Natural killer cell (primary cell): Measurements from ENCODE around the gene AOC2. TPM values are rescaled to one million over a fixed set of nuclear protein-coding genes. Genes with fewer than 3 reads are reported as not detected.

Source experiments
- ATAC-seq, 3 donors: fragments of 150-1000 bp in 2 of 3; fragments of 200-7000 bp in 1 of 3; cut with Tn5 transposase; 1 replicate in 1 of 3; 2 replicates in 2 of 3; pipeline ENCODE4 v1.10.0; 2021; ENCODE audit warnings: mild to moderate bottlenecking in 2 of 3, moderate library complexity in 2 of 3
- DNase-seq, 2 donors: peaks; one replicate each; pipeline versions ENCODE4 v3.0.0 to v3.0.0-alpha.2; 2013 to 2021; ENCODE audit warnings: mixed read lengths in 1 of 2
- H3K27ac ChIP-seq: one replicate; pipeline ENCODE4 v1.5.1; 2013; ENCODE audit warnings: mild to moderate bottlenecking, low read length
- H3K27me3 ChIP-seq: one replicate; pipeline ENCODE4 v1.6.1; 2013; ENCODE audit warnings: low read length; ENCODE audit not compliant: control insufficient read depth, insufficient read depth
- H3K36me3 ChIP-seq: one replicate; pipeline ENCODE4 v1.6.1; 2013; ENCODE audit warnings: low read length; ENCODE audit not compliant: control insufficient read depth, insufficient read depth
- H3K4me1 ChIP-seq: one replicate; pipeline ENCODE4 v1.6.1; 2013; ENCODE audit warnings: low read length; ENCODE audit not compliant: control insufficient read depth, insufficient read depth
- H3K4me3 ChIP-seq: one replicate; pipeline ENCODE4 v1.5.1; 2013; ENCODE audit warnings: low read length
- H3K9me3 ChIP-seq: one replicate; pipeline ENCODE4 v1.6.1; 2013; ENCODE audit warnings: low read length; ENCODE audit not compliant: control insufficient read depth, insufficient read depth
- H3K27ac Mint-ChIP-seq, 2 donors: one replicate each; pipeline ENCODE4 v1.8.0; 2022; ENCODE audit warnings: mild to moderate bottlenecking in 2 of 2, mixed read lengths in 2 of 2, moderate library complexity in 1 of 2
- H3K27me3 Mint-ChIP-seq, 2 donors: one replicate each; pipeline ENCODE4 v1.8.0; 2022; ENCODE audit warnings: low read depth in 2 of 2, mixed read lengths in 2 of 2
- H3K36me3 Mint-ChIP-seq: one replicate; pipeline ENCODE4 v1.8.0; 2022; ENCODE audit warnings: mixed read lengths
- H3K4me1 Mint-ChIP-seq, 2 donors: one replicate each; pipeline ENCODE4 v1.8.0; 2022; ENCODE audit warnings: mixed read lengths in 2 of 2
- H3K4me3 Mint-ChIP-seq: one replicate; pipeline ENCODE4 v1.8.0; 2022; ENCODE audit warnings: mild to moderate bottlenecking, moderate library complexity, mixed read lengths
- H3K9me3 Mint-ChIP-seq, 2 donors: one replicate each; pipeline ENCODE4 v1.8.0; 2022; ENCODE audit warnings: mixed read lengths in 2 of 2
- CTCF ChIP-seq: fragments of 200-600 bp; IDR thresholded peaks from one replicate; pipeline ENCODE4 v1.8.0; 2022; ENCODE audit warnings: antibody characterized with exemption
- WGBS: methylation state at CpG from one replicate; pipeline ENCODE4 v1.1.7; 2013; ENCODE audit warnings: missing lambda C conversion rate; ENCODE audit not compliant: insufficient coverage; 5-methylcytosine and 5-hydroxymethylcytosine counted together
- intact Hi-C: fragments of 100-400 bp; cut with micrococcal nuclease; formaldehyde crosslinking; loops from one replicate; pipeline ENCODE4 v1.14.2; 2022
- total RNA-seq, 4 donors: library from RNA; stranded (reverse); fragments of 120-200 nt in 1 of 4; gene quantifications; one replicate each; pipeline versions ENCODE4 v1.2.3 to v1.2.4, GENCODE V29; 2013 to 2022

Gene AOC2
- total RNA-seq, 3 donors from 2014 or later (not counting 1 experiment from before 2014, with no cell fraction given), result 3.0 to 3.9 (median 3.5) TPM

GRCh38 chr17:42818379-42818778, 26.0 kb upstream of the AOC2 start:
- Mint-ChIP-seq H3K9me3 (no peaks in the 10 kb centered on the region), H3K4me3 (no peak overlapping the region), H3K27me3 (no peaks in the 10 kb centered on the region), H3K27ac (no peak overlapping the region), H3K36me3 (no peaks in the 10 kb centered on the region), H3K4me1 (peaks cover 8 to 14% of the 10 kb centered on the region in 2 donors)
- Histone ChIP-seq H3K27me3 (no peaks in the 10 kb centered on the region), H3K36me3 (peaks cover 68% of the 10 kb centered on the region), H3K27ac (no peak overlapping the region), H3K4me1 (peaks cover 7% of the 10 kb centered on the region), H3K9me3 (no peaks in the 10 kb centered on the region), H3K4me3 (no peak overlapping the region)
- WGBS, result 97% methylated on average over 5 of the region's 5 CpGs
- ATAC-seq, result no peak
- TF ChIP-seq CTCF, result no peak
- DNase-seq, result no peak
- intact Hi-C loops, result no loop called here

GRCh38 chr17:42819939-42820535, 24.3 kb upstream of the AOC2 start:
- Mint-ChIP-seq H3K27ac (peak overlapping the region in 1 of 2 donors; percentile 51), H3K4me1 (peaks cover 19 to 26% of the 10 kb centered on the region in 2 donors), H3K4me3 (no peak overlapping the region), H3K9me3 (no peaks in the 10 kb centered on the region), H3K36me3 (no peaks in the 10 kb centered on the region), H3K27me3 (no peaks in the 10 kb centered on the region)
- H3K27me3 ChIP-seq, result no peaks in the 10 kb centered on the region
- 41% methylated on average over 2 of the region's 2 CpGs for WGBS
- no peak overlapping the region for H3K4me3 ChIP-seq
- TF ChIP-seq CTCF, result peak; percentile 73
- intact Hi-C loops, result no loop called here
- peak in 1 of 3 donors; percentile 21 for ATAC-seq
- peaks cover 51% of the 10 kb centered on the region for H3K36me3 ChIP-seq
- peak; percentile 52 to 77 for DNase-seq
- no peak overlapping the region for H3K27ac ChIP-seq
- H3K4me1 ChIP-seq, result peaks cover 18% of the 10 kb centered on the region
- H3K9me3 ChIP-seq, result no peaks in the 10 kb centered on the region

GRCh38 chr17:42821176-42821575, 23.2 kb upstream of the AOC2 start:
- H3K27ac ChIP-seq, result no peak overlapping the region
- H3K4me1 Mint-ChIP-seq, result peaks cover 19 to 26% of the 10 kb centered on the region in 2 donors
- no peaks in the 10 kb centered on the region for H3K9me3 Mint-ChIP-seq
- DNase-seq, result no peak
- H3K27ac Mint-ChIP-seq, result peak overlapping the region in 1 of 2 donors; percentile 61
- no peak overlapping the region for H3K4me3 ChIP-seq
- 100% methylated on average over 3 of the region's 7 CpGs for WGBS
- H3K4me1 ChIP-seq, result peaks cover 18% of the 10 kb centered on the region
- peaks cover 40% of the 10 kb centered on the region for H3K36me3 ChIP-seq
- no peak for ATAC-seq
- no peaks in the 10 kb centered on the region for H3K27me3 Mint-ChIP-seq
- no peaks in the 10 kb centered on the region for H3K36me3 Mint-ChIP-seq
- intact Hi-C loops, result no loop called here
- no peaks in the 10 kb centered on the region for H3K27me3 ChIP-seq
- TF ChIP-seq CTCF, result no peak
- H3K9me3 ChIP-seq, result no peaks in the 10 kb centered on the region
- peak overlapping the region; percentile 42 for H3K4me3 Mint-ChIP-seq

GRCh38 chr17:42827472-42827871, 16.9 kb upstream of the AOC2 start:
- Histone ChIP-seq H3K4me1 (peaks cover 18% of the 10 kb centered on the region), H3K27ac (no peak overlapping the region), H3K4me3 (no peak overlapping the region), H3K36me3 (peaks cover under 1% of the 10 kb centered on the region), H3K9me3 (no peaks in the 10 kb centered on the region), H3K27me3 (peaks cover 3% of the 10 kb centered on the region)
- WGBS, result no CpG with 5 or more reads among the region's 1 CpG
- H3K9me3 Mint-ChIP-seq, result no peaks in the 10 kb centered on the region
- no peak overlapping the region for H3K27ac Mint-ChIP-seq
- DNase-seq (no peak), ATAC-seq (no peak)
- peaks cover 9 to 13% of the 10 kb centered on the region in 2 donors for H3K27me3 Mint-ChIP-seq
- H3K4me1 Mint-ChIP-seq, result peaks cover 18 to 21% of the 10 kb centered on the region in 2 donors
- H3K4me3 Mint-ChIP-seq, result no peak overlapping the region
- TF ChIP-seq CTCF, result no peak
- intact Hi-C loops, result no loop called here
- no peaks in the 10 kb centered on the region for H3K36me3 Mint-ChIP-seq
